ENCODE results near the gene KRTAP10-8. TPM values are rescaled to one million over a fixed set of nuclear protein-coding genes. Genes with fewer than 3 reads are reported as not detected.

The KRTAP10-8 gene
- polyA plus RNA-seq, 1 donor, result not detected

Other genes with a start within 250 kb of the KRTAP10-8 start
- gene LRRC3, start 156.6 kb upstream of the KRTAP10-8 start, polyA plus RNA-seq (ENCODE audit: insufficient read length), result 4.6 TPM
- gene KRTAP10-1, start 71.9 kb upstream of the KRTAP10-8 start, polyA plus RNA-seq (ENCODE audit: insufficient read length), result not detected
- not detected for gene KRTAP10-2, start 60.6 kb upstream of the KRTAP10-8 start, polyA plus RNA-seq (ENCODE audit: insufficient read length)
- gene KRTAP10-3, start 53.3 kb upstream of the KRTAP10-8 start, polyA plus RNA-seq (ENCODE audit: insufficient read length), result not detected
- not detected for gene KRTAP10-4, start 38.4 kb upstream of the KRTAP10-8 start, polyA plus RNA-seq (ENCODE audit: insufficient read length)
- not detected for gene KRTAP10-5, start 31.5 kb upstream of the KRTAP10-8 start, polyA plus RNA-seq (ENCODE audit: insufficient read length)
- not detected for gene KRTAP10-6, start 19.6 kb upstream of the KRTAP10-8 start, polyA plus RNA-seq (ENCODE audit: insufficient read length)
- gene KRTAP10-7, start 11.5 kb upstream of the KRTAP10-8 start, polyA plus RNA-seq (ENCODE audit: insufficient read length), result not detected
- not detected for gene KRTAP10-9, start 15.0 kb downstream of the KRTAP10-8 start, polyA plus RNA-seq (ENCODE audit: insufficient read length)
- not detected for gene KRTAP10-10, start 25.3 kb downstream of the KRTAP10-8 start, polyA plus RNA-seq (ENCODE audit: insufficient read length)
- not detected for gene KRTAP10-11, start 34.3 kb downstream of the KRTAP10-8 start, polyA plus RNA-seq (ENCODE audit: insufficient read length)
- gene KRTAP12-4, start 42.6 kb downstream of the KRTAP10-8 start, polyA plus RNA-seq (ENCODE audit: insufficient read length), result not detected
- not detected for gene KRTAP12-3, start 45.9 kb downstream of the KRTAP10-8 start, polyA plus RNA-seq (ENCODE audit: insufficient read length)
- not detected for gene KRTAP12-2, start 54.8 kb downstream of the KRTAP10-8 start, polyA plus RNA-seq (ENCODE audit: insufficient read length)
- not detected for gene KRTAP12-1, start 70.1 kb downstream of the KRTAP10-8 start, polyA plus RNA-seq (ENCODE audit: insufficient read length)
- gene KRTAP10-12, start 85.1 kb downstream of the KRTAP10-8 start, polyA plus RNA-seq (ENCODE audit: insufficient read length), result not detected
- gene TSPEAR, start 99.5 kb downstream of the KRTAP10-8 start, polyA plus RNA-seq (ENCODE audit: insufficient read length), result 0.96 TPM
- 140 TPM for gene UBE2G2, start 189.7 kb downstream of the KRTAP10-8 start, polyA plus RNA-seq (ENCODE audit: insufficient read length)
- gene SUMO3, start 206.0 kb downstream of the KRTAP10-8 start, polyA plus RNA-seq (ENCODE audit: insufficient read length), result 113 TPM